GM18508 (cell line): ENCODE measurements around the gene APH1A.
A peak's percentile ranks its signal among the peaks of the same experiment; 100 is the strongest.
"Not testable (repeated sequence)": the region's sequence is repeated elsewhere in the genome, so short reads cannot be mapped to it uniquely, and the experiment has no call there.

Experiments used
- ATAC-seq: cut with Tn5 transposase; IDR thresholded peaks from one replicate; pipeline ENCODE4 v1.9.1; 2021; ENCODE audit warnings: moderate number of reproducible peaks; ENCODE audit not compliant: insufficient read depth, unreplicated experiment

The APH1A gene

DNA sequence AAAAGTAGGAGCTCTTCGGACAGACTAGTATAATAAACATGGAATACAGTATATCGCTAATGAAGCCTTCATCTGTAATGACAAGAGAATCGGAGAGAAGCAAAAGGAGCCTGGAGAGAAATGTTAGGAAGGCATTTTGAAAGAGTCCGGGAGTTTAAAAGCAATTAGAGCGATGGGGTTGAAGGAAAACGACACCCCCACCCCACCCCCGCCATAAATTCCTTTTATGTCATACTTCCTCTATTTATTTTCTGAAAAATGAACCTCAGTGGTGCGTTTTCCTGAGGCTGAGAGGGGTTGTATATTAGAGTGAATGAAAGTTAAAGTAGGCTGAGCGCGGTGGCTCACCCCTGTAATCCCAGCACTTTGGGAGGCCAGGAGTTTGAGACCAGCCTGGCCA lies 635 bp upstream of the APH1A start:
- no peak for ATAC-seq

GRCh38 chr1:150268340-150268704 lies 494 bp downstream of the APH1A start:
- ATAC-seq: no peak

DNA sequence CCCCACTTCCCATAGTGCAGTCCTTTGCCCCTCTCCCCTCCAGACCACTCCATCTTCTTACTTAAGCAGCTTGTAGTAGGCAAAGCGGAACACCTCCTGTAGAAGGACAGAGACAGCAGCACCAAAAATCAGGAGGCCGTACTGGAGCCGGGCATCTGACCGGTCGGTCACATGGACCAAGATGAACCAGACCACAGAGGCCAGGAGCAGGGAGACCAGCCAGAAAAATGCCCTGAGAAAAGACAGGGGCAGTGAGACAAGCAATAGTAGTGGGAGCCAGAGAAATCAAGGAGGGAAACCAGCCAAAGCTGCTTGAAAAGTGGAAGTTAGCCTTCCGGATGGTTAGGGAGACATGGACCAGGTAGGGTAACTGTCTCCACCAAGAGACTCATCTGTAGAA lies 920 bp downstream of the APH1A start:
- ATAC-seq: no peak

GRCh38 chr1:150263549-150263948 lies 5.3 kb downstream of the APH1A start:
- no peak for ATAC-seq

- ATAC-seq: no peak
Observed at GRCh38 chr1:150262388-150263320, 6.2 kb downstream of the APH1A start.

DNA sequence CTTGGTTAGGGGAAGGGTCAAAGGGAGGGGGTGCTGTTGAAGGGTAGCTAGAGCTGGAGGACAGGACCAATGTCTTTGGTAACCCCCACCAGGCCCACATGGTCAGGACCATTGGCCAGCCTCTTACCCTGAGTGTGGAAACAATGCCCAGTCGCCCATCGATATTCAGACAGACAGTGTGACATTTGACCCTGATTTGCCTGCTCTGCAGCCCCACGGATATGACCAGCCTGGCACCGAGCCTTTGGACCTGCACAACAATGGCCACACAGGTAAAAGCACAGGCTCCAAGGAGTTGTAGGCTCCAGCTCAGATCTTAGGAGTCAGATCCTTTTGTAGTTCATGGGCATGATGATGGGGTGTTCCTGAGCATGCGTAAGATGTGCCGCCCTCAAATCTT lies 7.4 kb downstream of the APH1A start:
- ATAC-seq: no peak

DNA sequence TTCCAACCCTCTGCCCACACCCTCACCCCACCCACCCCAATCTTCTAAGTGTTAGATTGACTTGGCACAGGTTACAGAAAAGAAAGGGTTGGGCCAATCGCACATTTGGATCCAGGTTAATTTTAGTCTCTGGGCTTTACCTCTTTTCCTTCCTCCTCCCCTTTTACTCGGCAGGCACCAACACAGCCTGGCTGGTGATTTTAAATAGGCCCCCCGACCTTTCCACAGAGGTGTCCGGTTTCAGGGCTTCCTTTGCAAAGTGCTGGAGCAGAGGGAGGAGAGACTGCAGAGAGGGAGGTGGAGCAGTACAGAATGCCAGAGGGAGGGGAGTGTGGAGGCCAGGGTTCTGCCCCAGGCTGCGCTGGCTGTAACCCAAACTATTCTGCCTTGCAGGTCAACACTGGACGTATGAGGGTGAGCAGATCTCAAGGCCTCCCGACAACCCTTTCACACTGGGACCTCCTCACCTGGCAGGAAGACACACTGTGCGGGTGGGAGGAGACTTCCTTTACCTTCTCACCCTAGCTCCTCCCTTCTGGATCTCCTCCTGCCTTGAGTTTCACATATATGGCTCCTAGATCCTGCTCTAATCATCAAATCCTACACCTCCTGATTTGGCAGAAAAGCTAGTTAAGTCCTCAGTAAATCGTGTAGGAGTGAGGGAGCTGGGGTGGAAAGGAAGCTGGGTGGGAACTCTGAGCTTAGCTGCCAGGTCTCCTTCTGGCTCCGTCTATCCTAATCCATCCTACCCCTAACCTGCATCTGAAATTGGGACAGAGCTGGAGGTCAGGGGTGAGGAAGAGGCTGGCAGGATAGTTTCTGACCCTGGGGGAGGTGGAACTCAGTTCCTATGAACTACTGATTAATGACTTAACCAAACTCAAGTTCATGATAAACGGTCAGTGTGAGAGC lies 8.8 kb downstream of the APH1A start:
- ATAC-seq: no peak

DNA sequence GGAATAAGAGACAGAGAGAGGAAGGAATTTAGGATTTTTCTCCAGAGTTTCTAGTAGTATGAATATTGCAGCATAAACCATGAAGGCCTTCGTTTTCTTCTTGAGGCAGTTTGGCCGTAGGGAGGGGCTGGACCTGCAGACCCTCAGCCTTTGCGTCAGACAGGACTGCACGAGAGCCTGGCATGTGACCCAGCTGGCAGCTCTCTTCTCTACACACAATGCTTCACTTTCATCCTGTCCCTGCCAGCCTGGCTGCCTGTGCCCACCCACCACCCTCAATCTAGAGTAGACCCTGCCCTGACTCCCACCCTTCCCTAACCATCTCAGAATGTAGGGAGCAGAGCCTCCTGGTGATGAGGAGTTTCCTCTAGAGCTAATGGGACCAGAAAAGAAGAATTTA lies 9.6 kb downstream of the APH1A start:
- no peak for ATAC-seq

- ATAC-seq: no peak
Observed at GRCh38 chr1:150257624-150258585, 10.9 kb downstream of the APH1A start, which contains the start of gene CA14. TSS of gene CA14 (plus strand) at chr1:150257774. CDS start at chr1:150258129, 355 bp downstream.

- no peak for ATAC-seq
Observed at GRCh38 chr1:150256554-150257341, 12.1 kb downstream of the APH1A start.

- ATAC-seq: no peak
Observed at GRCh38 chr1:150256198-150256553, 12.6 kb downstream of the APH1A start.

DNA sequence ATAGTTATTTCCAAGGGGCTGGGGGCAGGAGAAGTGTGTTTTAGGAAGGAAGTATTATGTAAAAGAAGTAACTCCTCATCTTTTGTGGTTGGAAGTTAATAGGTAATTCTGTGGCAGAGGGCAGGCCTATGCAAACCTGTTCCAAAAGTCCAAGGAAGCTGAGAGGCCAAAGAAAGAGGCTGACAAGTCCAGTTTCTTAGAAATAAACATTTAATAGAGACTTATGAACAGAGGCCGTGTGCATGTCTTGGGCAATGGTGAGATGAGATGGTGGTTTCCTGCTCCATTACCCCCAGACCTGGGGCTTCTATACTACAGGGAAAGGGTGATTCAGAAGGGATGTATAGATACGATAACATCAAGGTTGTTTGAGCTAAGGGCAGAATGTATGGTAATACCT lies 18.9 kb downstream of the APH1A start:
- no peak for ATAC-seq

GRCh38 chr1:150243003-150243402 lies 25.8 kb downstream of the APH1A start:
- no peak for ATAC-seq

- ATAC-seq: no peak
Observed at GRCh38 chr1:150237746-150238145, 31.1 kb downstream of the APH1A start.

DNA sequence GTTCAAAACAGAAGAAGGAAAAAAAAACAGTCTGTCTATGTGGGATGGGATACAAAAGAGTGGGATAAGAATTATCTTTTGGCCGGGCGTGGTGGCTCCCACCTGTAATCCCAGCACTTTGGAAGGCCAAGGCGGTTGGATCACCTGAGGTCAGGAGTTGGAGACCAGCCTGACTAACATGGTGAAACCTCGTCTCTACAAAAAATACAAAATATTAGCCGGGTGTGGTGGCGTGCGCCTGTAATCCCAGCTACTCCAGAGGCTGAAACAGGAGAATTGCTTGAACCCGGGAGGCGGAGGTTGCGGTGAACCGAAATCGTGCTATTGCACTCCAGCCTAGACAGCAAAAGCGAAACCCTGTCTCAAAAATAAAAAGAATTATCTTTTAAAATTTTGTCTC lies 31.6 kb downstream of the APH1A start:
- ATAC-seq: not testable (repeated sequence)

DNA sequence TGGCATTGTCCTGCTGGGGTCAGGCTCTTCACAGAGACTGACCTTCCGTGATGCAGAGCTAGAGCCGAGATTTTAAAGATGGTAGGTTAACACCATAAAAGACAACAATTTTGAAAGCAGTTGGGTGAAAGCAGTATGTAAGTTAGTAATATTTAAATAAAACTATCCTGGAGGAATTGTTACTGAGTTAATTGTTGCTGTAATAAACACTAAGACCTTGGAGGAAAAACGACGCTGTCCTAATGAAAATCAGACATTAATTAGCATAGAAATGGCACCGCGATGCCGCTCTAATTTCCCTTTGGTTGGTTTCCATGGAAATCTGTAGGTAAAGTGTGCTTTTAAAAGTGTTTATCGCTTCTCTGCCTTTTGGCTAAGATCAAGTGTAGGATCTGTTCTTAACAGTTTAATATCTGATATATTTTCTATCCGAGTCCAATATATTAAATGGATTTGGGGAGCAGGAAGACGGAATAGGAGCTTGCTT lies 32.2 kb downstream of the APH1A start:
- ATAC-seq: no peak

DNA sequence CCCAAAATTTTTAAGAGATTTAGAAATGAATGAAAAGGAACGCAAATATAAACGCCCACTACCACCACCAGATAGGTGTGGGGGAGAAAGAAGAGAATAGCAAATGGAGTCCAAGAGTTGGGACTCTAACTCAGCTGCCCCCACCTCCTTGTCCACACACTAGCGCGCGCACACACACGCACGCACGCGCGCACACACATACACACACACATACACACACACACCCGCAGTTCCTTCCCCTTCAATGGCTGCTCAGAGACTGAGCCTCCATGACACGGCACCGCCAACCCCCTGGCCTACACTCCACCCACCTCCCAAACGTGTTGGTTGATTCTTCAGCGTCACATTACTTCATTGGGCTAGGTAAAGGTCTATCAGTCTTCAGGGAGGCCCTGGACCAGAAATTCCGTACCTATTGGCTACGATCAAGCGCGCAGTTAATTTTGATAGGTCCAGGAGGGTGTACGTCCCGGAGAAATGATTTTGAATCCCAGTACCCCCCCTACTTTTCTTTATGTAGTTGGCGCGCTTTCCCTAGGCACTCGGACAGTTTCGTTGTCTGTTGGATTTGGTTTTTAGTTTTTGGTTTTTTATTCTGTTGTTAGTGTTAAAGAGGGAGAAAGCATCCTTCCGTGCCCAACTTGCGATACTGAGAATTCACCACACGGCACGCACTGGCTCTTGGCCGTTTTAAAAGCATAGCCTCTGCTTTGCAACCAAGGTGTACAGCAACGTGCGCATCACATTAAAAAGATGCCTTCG lies 32.8 kb downstream of the APH1A start, which contains the start of gene ANP32E:
Gene ANP32E, minus strand, starts transcription at position 261 of the 762 bp plus-strand sequence. CDS start 326 bp downstream, outside the sequence.
- peak; percentile 81 for ATAC-seq

DNA sequence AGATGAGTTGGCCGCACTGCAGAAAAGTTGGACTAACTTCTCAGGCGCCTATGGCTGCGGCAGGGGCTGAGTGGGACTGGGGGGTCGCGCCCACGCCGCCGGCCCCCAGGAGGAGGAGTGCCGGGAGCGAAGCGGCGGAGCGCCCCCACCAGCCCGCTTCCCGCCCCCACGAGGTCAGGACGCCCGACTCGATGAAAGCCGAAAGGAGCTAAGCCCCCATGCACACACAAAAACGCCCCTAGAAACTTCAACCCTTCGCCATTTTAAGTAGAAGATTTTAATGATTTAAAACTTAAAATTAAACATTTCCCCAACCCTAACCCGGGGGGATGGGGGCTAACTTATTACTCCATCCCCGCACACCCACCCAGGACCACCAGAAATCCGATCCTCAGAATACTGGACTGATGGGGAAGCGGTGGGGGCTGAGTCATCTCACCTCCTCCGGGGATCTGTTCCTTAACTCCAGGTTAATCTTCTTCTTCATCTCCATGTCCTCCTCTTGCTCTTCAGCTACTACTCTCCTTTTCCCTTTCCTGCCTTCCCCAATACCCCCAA lies 33.4 kb downstream of the APH1A start:
- ATAC-seq: no peak
